T-cell (primary cell): ENCODE results near the gene RAB3C. TPM values are rescaled to one million over a fixed set of nuclear protein-coding genes. Genes with fewer than 3 reads are reported as not detected.

Experiments
- ATAC-seq, 4 experiments: fragments of 200-7000 bp in 3 of 4; fragments of 150-1000 bp in 1 of 4; cut with Tn5 transposase; replicated peaks in 1 of 4; 1 replicate in 3 of 4; 2 replicates in 1 of 4; pipeline ENCODE4 v1.10.0; 2021; ENCODE audit warnings: moderate library complexity in 3 of 4, mild to moderate bottlenecking in 2 of 4, moderate number of reproducible peaks in 1 of 4
- CTCF ChIA-PET, 2 donors: fragments of 300-600 bp; sonication (Branson Sonifier 250); formaldehyde crosslinking; loops; one replicate each; lab custom pipeline; 2022; ENCODE audit warnings: antibody characterized with exemption in 2 of 2; lab: Charles Lee
- POLR2A ChIA-PET, 2 donors: fragments of 300-600 bp; sonication (Branson Sonifier 250); formaldehyde crosslinking; loops; one replicate each; lab custom pipeline; 2022; ENCODE audit warnings: antibody characterized with exemption in 2 of 2; lab: Charles Lee
- DNase-seq, 35 experiments: peaks; one replicate each; pipeline versions ENCODE4 v3.0.0 to v3.0.0-alpha.2; 2013 to 2023
- H3K27ac ChIP-seq: one replicate; pipeline ENCODE4 v1.5.1; 2013; ENCODE audit warnings: low read length
- H3K27me3 ChIP-seq, 2 experiments: replicated peaks in 1 of 2; 1 replicate in 1 of 2; 2 replicates in 1 of 2; pipeline versions ENCODE4 v1.6.1 to v1.7.0; 2013; ENCODE audit warnings: low read length in 1 of 2, mixed read lengths in 1 of 2; ENCODE audit not compliant: control insufficient read depth in 2 of 2, insufficient read depth in 2 of 2; ENCODE audit errors: extremely low read depth in 1 of 2
- H3K36me3 ChIP-seq, 2 donors: 1 replicate in 1 of 2; 2 replicates in 1 of 2; pipeline versions ENCODE4 v1.6.1 to v1.7.0; 2013; ENCODE audit warnings: low read length in 1 of 2; ENCODE audit not compliant: control insufficient read depth in 2 of 2, insufficient read depth in 1 of 2; ENCODE audit errors: extremely low read depth in 1 of 2
- H3K4me1 ChIP-seq, 2 experiments: 1 replicate in 1 of 2; 2 replicates in 1 of 2; pipeline versions ENCODE4 v1.6.1 to v1.7.0; 2013; ENCODE audit warnings: low read length in 2 of 2, mixed read lengths in 1 of 2; ENCODE audit not compliant: insufficient read depth in 2 of 2, control insufficient read depth in 1 of 2; ENCODE audit errors: extremely low read depth in 1 of 2
- H3K4me3 ChIP-seq, 2 donors: 1 replicate in 1 of 2; 2 replicates in 1 of 2; pipeline versions ENCODE4 v1.5.1 to v1.7.0; 2013; ENCODE audit warnings: mild to moderate bottlenecking in 2 of 2, low read length in 1 of 2, moderate library complexity in 1 of 2; ENCODE audit not compliant: control insufficient read depth in 1 of 2; ENCODE audit errors: extremely low read depth in 1 of 2
- H3K9me3 ChIP-seq: 2 replicates; pipeline ENCODE4 v1.7.0; 2013
- H3K27ac Mint-ChIP-seq, 2 donors: one replicate each; pipeline ENCODE4 v1.8.0; 2020 to 2021; ENCODE audit warnings: mild to moderate bottlenecking in 2 of 2, mixed read lengths in 2 of 2
- H3K27me3 Mint-ChIP-seq, 2 donors: one replicate each; pipeline ENCODE4 v1.8.0; 2021 to 2022; ENCODE audit warnings: mixed read lengths in 2 of 2
- H3K36me3 Mint-ChIP-seq: one replicate; pipeline ENCODE4 v1.8.0; 2021; ENCODE audit warnings: mixed read lengths
- H3K4me1 Mint-ChIP-seq, 3 donors: one replicate each; pipeline ENCODE4 v1.8.0; 2020 to 2022; ENCODE audit warnings: mixed read lengths in 3 of 3, mild to moderate bottlenecking in 1 of 3
- H3K4me3 Mint-ChIP-seq, 3 donors: one replicate each; pipeline ENCODE4 v1.8.0; 2020 to 2022; ENCODE audit warnings: mild to moderate bottlenecking in 3 of 3, mixed read lengths in 3 of 3, moderate library complexity in 3 of 3
- H3K9me3 Mint-ChIP-seq, 3 donors: one replicate each; pipeline ENCODE4 v1.8.0; 2020 to 2022; ENCODE audit warnings: mixed read lengths in 3 of 3
- WGBS: methylation state at CpG from one replicate; pipeline ENCODE4 v1.1.5; 2013; ENCODE audit warnings: missing lambda C conversion rate; ENCODE audit not compliant: insufficient coverage; 5-methylcytosine and 5-hydroxymethylcytosine counted together
- total RNA-seq, 35 experiments: library from RNA in 6 of 35; stranded (reverse) in 6 of 35; fragments of 120-200 nt in 1 of 35; gene quantifications; one replicate each; pipeline versions ENCODE4 v1.2.1 to v1.2.4 and lab custom pipeline; 2013 to 2026

RAB3C gene
- total RNA-seq, 5 donors from 2014 or later (not counting 1 experiment from before 2014, with no cell fraction given) = not detected

DNA sequence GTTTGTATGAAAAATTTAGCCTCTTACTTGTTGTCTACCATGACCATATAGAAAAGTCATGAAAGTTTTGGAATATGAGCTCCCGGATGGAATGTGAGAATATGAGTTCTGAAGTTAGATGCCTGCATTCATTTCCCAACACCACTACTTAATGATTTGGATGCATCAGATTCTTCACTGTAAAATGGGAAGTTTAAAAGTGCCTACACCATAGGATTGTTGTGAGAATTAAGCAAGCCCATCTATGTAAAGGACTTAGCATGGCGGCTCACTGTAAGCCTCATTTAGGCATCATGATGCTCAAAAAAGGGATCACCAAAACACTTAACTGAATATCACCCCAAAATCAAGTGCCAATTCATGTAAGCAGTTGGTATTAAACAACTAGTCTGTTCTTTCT is 177.3 kb downstream of the RAB3C start:
- Mint-ChIP-seq H3K4me3 (peak overlapping the region; percentile 70 to 76 (median 71)), H3K4me1 (peaks cover 27 to 34% (median 32%) of the 10 kb centered on the region in 3 donors), H3K27me3 (peaks cover 0 to 2% of the 10 kb centered on the region in 2 donors), H3K9me3 (no peaks in the 10 kb centered on the region), H3K27ac (peak overlapping the region; percentile 24 to 53), H3K36me3 (no peaks in the 10 kb centered on the region)
- DNase-seq (peak in 1 of 35 experiments; percentile 2), ATAC-seq (no peak)
- no CpG with 5 or more reads among the region's 2 CpGs for WGBS
- ChIA-PET CTCF (no interaction called here), POLR2A (interaction anchor here in 1 of 2 donors (0.7 kb wide), 1 partner anchor 113 kb away, joined by 3 read pairs; no protein-coding TSS in a partner anchor)
- H3K36me3 ChIP-seq = no peaks in the 10 kb centered on the region
- H3K4me3 ChIP-seq = peak overlapping the region in 1 of 2 donors; percentile 37
- no peaks in the 10 kb centered on the region for H3K27me3 ChIP-seq
- no peaks in the 10 kb centered on the region for H3K9me3 ChIP-seq
- peak overlapping the region; percentile 51 for H3K27ac ChIP-seq
- peaks cover 2 to 4% of the 10 kb centered on the region in 2 experiments for H3K4me1 ChIP-seq

GRCh38 chr5:58761407-58761806 is 178.5 kb downstream of the RAB3C start:
- ATAC-seq (no peak), DNase-seq (peak in 1 of 35 experiments; percentile 3)
- no peaks in the 10 kb centered on the region for H3K9me3 ChIP-seq
- peaks cover 2 to 4% of the 10 kb centered on the region in 2 experiments for H3K4me1 ChIP-seq
- no peaks in the 10 kb centered on the region for H3K36me3 Mint-ChIP-seq
- no peak overlapping the region for H3K4me3 ChIP-seq
- peaks cover 27 to 34% (median 32%) of the 10 kb centered on the region in 3 donors for H3K4me1 Mint-ChIP-seq
- H3K27ac Mint-ChIP-seq = no peak overlapping the region
- H3K27me3 ChIP-seq = no peaks in the 10 kb centered on the region
- CTCF ChIA-PET = interaction anchor here in 1 of 2 donors (1.2 kb wide), 1 partner anchor 12 kb away, joined by 4 read pairs; no protein-coding TSS in a partner anchor
- no peak overlapping the region for H3K27ac ChIP-seq
- POLR2A ChIA-PET = no interaction called here
- H3K4me3 Mint-ChIP-seq = no peak overlapping the region
- no peaks in the 10 kb centered on the region for H3K36me3 ChIP-seq
- no peaks in the 10 kb centered on the region for H3K9me3 Mint-ChIP-seq
- no peaks in the 10 kb centered on the region for H3K27me3 Mint-ChIP-seq

GRCh38 chr5:58763390-58763789 is 180.5 kb downstream of the RAB3C start:
- ChIA-PET CTCF (no interaction called here), POLR2A (no interaction called here)
- DNase-seq (no peak), ATAC-seq (no peak)
- Mint-ChIP-seq H3K36me3 (no peaks in the 10 kb centered on the region), H3K27ac (no peak overlapping the region), H3K9me3 (no peaks in the 10 kb centered on the region), H3K4me3 (no peak overlapping the region), H3K4me1 (peaks cover 27 to 32% (median 30%) of the 10 kb centered on the region in 3 donors), H3K27me3 (peaks cover 0 to 3% of the 10 kb centered on the region in 2 donors)
- Histone ChIP-seq H3K9me3 (no peaks in the 10 kb centered on the region), H3K27ac (no peak overlapping the region), H3K4me1 (peaks cover 2 to 4% of the 10 kb centered on the region in 2 experiments), H3K4me3 (no peak overlapping the region), H3K36me3 (no peaks in the 10 kb centered on the region), H3K27me3 (no peaks in the 10 kb centered on the region)

DNA sequence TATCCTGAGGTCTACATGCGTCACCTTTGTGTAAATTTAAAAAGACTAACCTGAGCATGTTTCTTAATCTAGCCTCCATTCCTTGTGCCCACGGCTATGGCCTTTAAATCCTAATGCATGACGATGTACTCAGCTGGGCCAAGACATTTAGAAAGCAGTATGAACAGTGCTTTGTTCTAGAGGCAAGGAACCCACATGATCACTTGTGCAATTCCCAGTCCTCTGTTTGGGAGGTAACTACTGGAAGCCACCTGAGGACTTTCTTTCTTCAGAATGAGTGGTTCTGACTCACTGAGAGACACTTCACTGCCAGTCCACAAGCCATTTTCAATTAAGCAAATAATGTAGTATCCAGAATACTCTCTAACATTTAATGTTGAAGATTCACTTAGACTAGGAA is 181.3 kb downstream of the RAB3C start:
- 95% methylated on average over 2 of the region's 3 CpGs for WGBS
- H3K9me3 Mint-ChIP-seq = no peaks in the 10 kb centered on the region
- DNase-seq = no peak
- no peaks in the 10 kb centered on the region for H3K36me3 Mint-ChIP-seq
- ATAC-seq = no peak
- ChIA-PET POLR2A (no interaction called here), CTCF (no interaction called here)
- no peak overlapping the region for H3K4me3 Mint-ChIP-seq
- Histone ChIP-seq H3K27ac (no peak overlapping the region), H3K36me3 (no peaks in the 10 kb centered on the region), H3K9me3 (no peaks in the 10 kb centered on the region), H3K4me3 (no peak overlapping the region), H3K4me1 (peaks cover under 1 to 4% of the 10 kb centered on the region in 2 experiments), H3K27me3 (no peaks in the 10 kb centered on the region)
- no peak overlapping the region for H3K27ac Mint-ChIP-seq
- H3K27me3 Mint-ChIP-seq = peaks cover 0 to 3% of the 10 kb centered on the region in 2 donors
- peaks cover 21 to 25% (median 22%) of the 10 kb centered on the region in 3 donors for H3K4me1 Mint-ChIP-seq

- no peak overlapping the region for H3K27ac Mint-ChIP-seq
- ChIA-PET CTCF (no interaction called here), POLR2A (no interaction called here)
- peaks cover 0 to 4% of the 10 kb centered on the region in 2 experiments for H3K4me1 ChIP-seq
- H3K27me3 Mint-ChIP-seq = peaks cover 0 to 3% of the 10 kb centered on the region in 2 donors
- H3K9me3 ChIP-seq = no peaks in the 10 kb centered on the region
- no peak overlapping the region for H3K27ac ChIP-seq
- H3K4me1 Mint-ChIP-seq = peaks cover 13 to 16% (median 14%) of the 10 kb centered on the region in 3 donors
- H3K4me3 Mint-ChIP-seq = no peak overlapping the region
- no peaks in the 10 kb centered on the region for H3K36me3 Mint-ChIP-seq
- no peaks in the 10 kb centered on the region for H3K36me3 ChIP-seq
- ATAC-seq (no peak), DNase-seq (no peak)
- no CpG with 5 or more reads among the region's 2 CpGs for WGBS
- H3K27me3 ChIP-seq = no peaks in the 10 kb centered on the region
- no peaks in the 10 kb centered on the region for H3K9me3 Mint-ChIP-seq
- H3K4me3 ChIP-seq = no peak overlapping the region
These were observed 182.2 kb downstream of the RAB3C start for GRCh38 chr5:58765058-58765457.

- ChIA-PET POLR2A (no interaction called here), CTCF (no interaction called here)
- DNase-seq (no peak), ATAC-seq (no peak)
- Mint-ChIP-seq H3K4me1 (no peaks in the 10 kb centered on the region), H3K27ac (no peak overlapping the region), H3K36me3 (no peaks in the 10 kb centered on the region), H3K9me3 (no peaks in the 10 kb centered on the region), H3K27me3 (peaks cover 2 to 3% of the 10 kb centered on the region in 2 donors), H3K4me3 (no peak overlapping the region)
- H3K9me3 ChIP-seq = no peaks in the 10 kb centered on the region
- no peaks in the 10 kb centered on the region for H3K4me1 ChIP-seq
- H3K27me3 ChIP-seq = no peaks in the 10 kb centered on the region
- H3K36me3 ChIP-seq = no peaks in the 10 kb centered on the region
- H3K27ac ChIP-seq = no peak overlapping the region
- H3K4me3 ChIP-seq = no peak overlapping the region
These were observed 184.2 kb downstream of the RAB3C start for GRCh38 chr5:58767104-58767503.

DNA sequence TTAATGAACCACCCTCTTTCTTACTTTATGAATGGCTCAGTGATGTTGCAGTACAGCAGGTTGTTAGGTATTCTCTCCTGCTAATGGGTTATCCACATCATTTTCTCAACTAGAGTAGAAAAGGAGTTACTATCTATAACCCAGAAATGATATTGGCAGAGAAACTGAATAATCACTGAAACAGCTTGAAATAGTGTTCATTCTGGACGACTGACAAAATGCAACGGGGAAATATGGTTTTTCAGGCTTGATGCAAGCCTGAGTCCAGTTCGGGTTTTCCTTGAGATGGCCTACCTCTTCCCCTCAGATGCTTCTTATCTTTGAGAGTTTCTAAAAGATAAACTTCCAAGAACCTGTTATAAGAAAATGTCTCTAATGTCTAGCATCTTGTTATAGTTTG is 187.3 kb downstream of the RAB3C start:
- ATAC-seq (no peak), DNase-seq (no peak)
- WGBS = no CpG with 5 or more reads among the region's 3 CpGs
- H3K4me1 ChIP-seq = no peaks in the 10 kb centered on the region
- POLR2A ChIA-PET = no interaction called here
- no peak overlapping the region for H3K27ac Mint-ChIP-seq
- H3K27me3 Mint-ChIP-seq = peaks cover 7 to 8% of the 10 kb centered on the region in 2 donors
- H3K36me3 Mint-ChIP-seq = no peaks in the 10 kb centered on the region
- H3K27ac ChIP-seq = no peak overlapping the region
- H3K36me3 ChIP-seq = no peaks in the 10 kb centered on the region
- no peak overlapping the region for H3K4me3 Mint-ChIP-seq
- CTCF ChIA-PET = no interaction called here
- H3K9me3 Mint-ChIP-seq = no peaks in the 10 kb centered on the region
- no peak overlapping the region for H3K4me3 ChIP-seq
- no peaks in the 10 kb centered on the region for H3K9me3 ChIP-seq
- no peaks in the 10 kb centered on the region for H3K27me3 ChIP-seq
- H3K4me1 Mint-ChIP-seq = no peaks in the 10 kb centered on the region
